ENCODE results near the gene LAMA4. TPM values are rescaled to one million over a fixed set of nuclear protein-coding genes. Genes with fewer than 3 reads are reported as not detected.
A peak's percentile ranks its signal among the peaks of the same experiment; 100 is the strongest.

Gene LAMA4
- total RNA-seq, 1 experiment from 2014 or later = 89.9 TPM

- no peak overlapping the region for H3K4me3 Mint-ChIP-seq (ENCODE audit: low read depth, unreplicated experiment)
- no TSS peak for BruUV-seq (replicated peaks)
- H3K27me3 Mint-ChIP-seq (ENCODE audit: unreplicated experiment) = no peaks in the 10 kb centered on the region
- peak; percentile 53 for TF ChIP-seq CTCF (IDR thresholded peaks at IDR 0.05; ENCODE audit: unreplicated experiment)
- peak; percentile 26 for DNase-seq
- H3K4me1 Mint-ChIP-seq (ENCODE audit: low read depth, unreplicated experiment) = no peaks in the 10 kb centered on the region
- peaks cover 35% of the 10 kb centered on the region for H3K36me3 Mint-ChIP-seq (ENCODE audit: insufficient read depth, unreplicated experiment)
- no peaks in the 10 kb centered on the region for H3K9me3 Mint-ChIP-seq (ENCODE audit: low read depth, unreplicated experiment)
- CTCF ChIA-PET = interaction anchor here (0.7 kb wide), 1 partner anchor 415 kb away, joined by 9 read pairs; no protein-coding TSS in a partner anchor
- H3K27ac Mint-ChIP-seq (ENCODE audit: unreplicated experiment) = no peak overlapping the region
- intact Hi-C loops (cut with micrococcal nuclease; ENCODE audit: unreplicated experiment) = no loop called here
These were observed 90.8 kb downstream of the LAMA4 start for GRCh38 chr6:112163295-112164257.

- no TSS peak for BruUV-seq (replicated peaks)
- H3K4me3 Mint-ChIP-seq (ENCODE audit: low read depth, unreplicated experiment) = no peak overlapping the region
- intact Hi-C loops (cut with micrococcal nuclease; ENCODE audit: unreplicated experiment) = no loop called here
- H3K36me3 Mint-ChIP-seq (ENCODE audit: insufficient read depth, unreplicated experiment) = peaks cover 48% of the 10 kb centered on the region
- DNase-seq = no peak
- no peaks in the 10 kb centered on the region for H3K4me1 Mint-ChIP-seq (ENCODE audit: low read depth, unreplicated experiment)
- no peak overlapping the region for H3K27ac Mint-ChIP-seq (ENCODE audit: unreplicated experiment)
- TF ChIP-seq CTCF (IDR thresholded peaks at IDR 0.05; ENCODE audit: unreplicated experiment) = no peak
- no peaks in the 10 kb centered on the region for H3K9me3 Mint-ChIP-seq (ENCODE audit: low read depth, unreplicated experiment)
- H3K27me3 Mint-ChIP-seq (ENCODE audit: unreplicated experiment) = no peaks in the 10 kb centered on the region
- CTCF ChIA-PET = no interaction called here
These were observed 93.6 kb downstream of the LAMA4 start for GRCh38 chr6:112160745-112161144.

- intact Hi-C loops (cut with micrococcal nuclease; ENCODE audit: unreplicated experiment) = no loop called here
- BruUV-seq (replicated peaks) = no TSS peak
- H3K36me3 Mint-ChIP-seq (ENCODE audit: insufficient read depth, unreplicated experiment) = peaks cover 23% of the 10 kb centered on the region
- H3K27ac Mint-ChIP-seq (ENCODE audit: unreplicated experiment) = no peak overlapping the region
- H3K27me3 Mint-ChIP-seq (ENCODE audit: unreplicated experiment) = no peaks in the 10 kb centered on the region
- CTCF ChIA-PET = interaction anchor here (0.6 kb wide), 1 partner anchor 10 kb away, joined by 3 read pairs; no protein-coding TSS in a partner anchor
- no peak overlapping the region for H3K4me3 Mint-ChIP-seq (ENCODE audit: low read depth, unreplicated experiment)
- DNase-seq = no peak
- H3K4me1 Mint-ChIP-seq (ENCODE audit: low read depth, unreplicated experiment) = peaks cover 10% of the 10 kb centered on the region
- no peak for TF ChIP-seq CTCF (IDR thresholded peaks at IDR 0.05; ENCODE audit: unreplicated experiment)
- H3K9me3 Mint-ChIP-seq (ENCODE audit: low read depth, unreplicated experiment) = no peaks in the 10 kb centered on the region
These were observed 97.7 kb downstream of the LAMA4 start for GRCh38 chr6:112156668-112157067.

- H3K27ac Mint-ChIP-seq (ENCODE audit: unreplicated experiment) = no peak overlapping the region
- no TSS peak for BruUV-seq (replicated peaks)
- no peak for DNase-seq
- peaks cover 20% of the 10 kb centered on the region for H3K36me3 Mint-ChIP-seq (ENCODE audit: insufficient read depth, unreplicated experiment)
- no peak overlapping the region for H3K4me3 Mint-ChIP-seq (ENCODE audit: low read depth, unreplicated experiment)
- intact Hi-C loops (cut with micrococcal nuclease; ENCODE audit: unreplicated experiment) = no loop called here
- H3K4me1 Mint-ChIP-seq (ENCODE audit: low read depth, unreplicated experiment) = peaks cover 10% of the 10 kb centered on the region
- H3K9me3 Mint-ChIP-seq (ENCODE audit: low read depth, unreplicated experiment) = no peaks in the 10 kb centered on the region
- TF ChIP-seq CTCF (IDR thresholded peaks at IDR 0.05; ENCODE audit: unreplicated experiment) = no peak
- H3K27me3 Mint-ChIP-seq (ENCODE audit: unreplicated experiment) = no peaks in the 10 kb centered on the region
- CTCF ChIA-PET = interaction anchor here (0.6 kb wide), 1 partner anchor 10 kb away, joined by 3 read pairs; no protein-coding TSS in a partner anchor
These were observed 98.5 kb downstream of the LAMA4 start for GRCh38 chr6:112155886-112156285.
